Stimulated activated CD8-positive, alpha-beta memory T cell treated with anti-CD3 and anti-CD28 coated beads, Interleukin-15, amount 100 ng/mL, for 1 hour (primary cell): ENCODE measurements around the gene MAPKAPK2.

Experiments used
- DNase-seq: peaks from one replicate; pipeline ENCODE4 v3.0.0-alpha.2; 2020; ENCODE audit warnings: low read depth

The MAPKAPK2 gene

DNA sequence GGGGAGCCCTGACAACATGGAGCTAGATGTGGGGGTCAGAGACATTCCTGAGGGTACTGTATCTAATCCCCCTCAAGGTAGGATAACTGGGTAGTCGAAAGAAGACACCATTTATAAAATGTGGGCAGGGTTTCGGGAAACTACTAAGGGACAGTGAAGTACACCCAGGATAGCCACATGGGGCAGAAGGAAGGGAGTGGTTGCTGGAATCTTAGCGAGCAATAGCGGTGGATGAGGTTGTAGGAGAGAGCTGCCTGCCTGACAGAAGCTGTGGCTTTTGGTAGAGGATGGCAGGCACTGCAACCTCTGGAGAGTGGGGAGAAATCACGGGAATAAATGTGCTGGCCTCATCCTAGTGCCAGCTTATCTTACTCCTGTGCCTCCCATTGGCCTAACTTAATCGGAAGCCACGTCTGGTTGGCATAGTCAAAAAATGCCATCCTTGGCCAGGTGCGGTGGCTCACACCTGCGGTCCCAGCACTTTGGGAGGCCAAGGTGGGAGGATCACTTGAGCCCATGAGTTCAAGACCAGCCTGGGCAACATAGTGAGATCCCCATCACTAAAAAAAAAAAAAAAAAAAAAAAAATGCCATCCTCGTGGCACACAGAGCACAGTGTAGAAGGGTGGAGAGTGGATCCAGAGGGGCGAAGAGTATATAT lies 23.4 kb upstream of the MAPKAPK2 start:
- DNase-seq: no peak

DNA sequence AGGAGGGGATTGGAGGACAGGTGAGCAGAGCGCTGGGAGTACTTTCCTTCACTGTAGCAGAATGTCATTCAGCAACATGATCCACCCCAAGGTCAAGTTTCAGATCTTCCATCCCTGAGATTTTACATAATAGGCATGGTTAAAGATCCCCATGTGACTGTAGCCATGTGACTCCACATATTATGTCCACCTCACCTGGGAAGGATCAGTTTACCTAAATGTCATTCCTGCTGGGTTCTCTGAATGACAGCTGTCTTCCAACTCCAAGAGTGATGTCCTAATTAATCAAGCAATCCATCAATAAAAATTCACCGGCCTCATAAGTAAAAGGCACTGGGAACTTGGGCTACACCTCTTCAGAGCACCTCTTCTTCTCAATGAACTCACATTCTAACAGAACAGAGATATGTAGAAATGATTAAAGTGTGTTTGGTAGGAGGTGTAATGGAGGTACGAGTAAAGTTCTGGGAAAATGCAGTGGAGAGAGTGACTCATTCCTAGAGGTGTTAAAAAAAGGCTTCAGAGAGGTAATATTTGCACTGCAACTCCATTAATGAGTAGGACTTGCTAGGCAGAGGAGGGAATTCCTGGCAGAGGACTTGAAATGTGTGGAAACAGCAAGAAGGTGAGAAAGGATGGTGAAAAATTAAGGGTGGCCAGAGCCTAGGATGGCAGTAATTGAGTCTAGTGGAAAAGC lies 22.2 kb upstream of the MAPKAPK2 start:
- no peak for DNase-seq

DNA sequence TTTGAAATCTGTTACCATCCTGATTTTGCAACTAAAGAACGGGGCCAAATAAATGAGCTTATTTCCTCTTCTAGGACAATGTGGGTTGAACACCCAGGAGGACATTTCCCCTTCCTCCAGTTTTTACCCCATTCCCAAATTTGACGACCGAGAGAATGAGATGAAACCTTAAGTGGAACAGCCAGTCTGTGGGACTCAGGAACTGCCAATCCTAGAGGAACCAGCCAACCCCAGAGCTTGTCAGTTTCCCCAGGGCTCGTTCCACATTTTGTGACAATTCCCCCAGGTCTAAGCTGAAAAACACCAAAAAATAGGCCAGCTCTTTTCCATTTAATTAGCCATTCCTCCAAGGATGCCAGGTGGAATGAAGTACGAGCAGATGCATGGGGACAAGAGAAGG lies 21.3 kb upstream of the MAPKAPK2 start:
- DNase-seq: no peak

DNA sequence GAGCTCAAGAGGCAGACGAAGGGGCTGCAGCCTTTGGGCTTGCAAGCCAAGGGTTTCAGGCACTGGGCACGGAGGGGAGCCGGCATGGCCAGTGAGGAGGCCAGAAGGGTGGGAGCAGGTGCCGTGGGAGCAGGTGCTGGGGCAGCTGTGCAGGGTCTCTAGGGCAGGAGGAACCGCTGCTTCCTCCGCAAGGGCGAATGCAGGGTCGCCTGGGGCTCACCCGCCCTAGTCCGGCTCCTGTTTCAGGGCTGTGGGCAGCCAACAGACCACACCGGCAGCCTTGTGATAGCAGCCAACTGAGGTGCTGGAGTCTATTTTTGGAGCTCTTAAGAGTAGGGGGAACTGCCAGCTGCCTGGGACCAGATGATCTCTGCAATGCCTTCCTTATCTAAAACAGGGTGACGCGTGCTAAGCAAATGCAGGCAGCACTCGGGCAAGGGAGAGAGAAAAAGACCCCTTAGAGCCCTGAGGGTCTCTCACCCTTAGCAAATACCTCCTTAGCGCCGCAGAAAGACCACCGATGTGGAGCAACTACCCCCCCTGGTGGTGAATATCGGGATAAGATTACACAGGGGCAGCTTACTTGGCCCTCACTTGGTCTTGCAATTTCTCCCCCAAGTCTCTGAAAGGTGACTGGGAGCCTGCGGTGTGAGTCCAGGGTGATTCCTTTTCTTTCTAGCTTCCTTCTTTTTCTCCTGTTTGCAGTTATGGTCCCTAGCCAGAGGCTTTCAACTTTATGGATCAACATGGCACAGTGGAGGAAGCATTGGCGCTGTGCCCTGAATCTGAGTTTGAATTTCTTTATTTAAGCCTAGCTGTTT lies 20.7 kb upstream of the MAPKAPK2 start:
- peak; percentile 60 for DNase-seq

DNA sequence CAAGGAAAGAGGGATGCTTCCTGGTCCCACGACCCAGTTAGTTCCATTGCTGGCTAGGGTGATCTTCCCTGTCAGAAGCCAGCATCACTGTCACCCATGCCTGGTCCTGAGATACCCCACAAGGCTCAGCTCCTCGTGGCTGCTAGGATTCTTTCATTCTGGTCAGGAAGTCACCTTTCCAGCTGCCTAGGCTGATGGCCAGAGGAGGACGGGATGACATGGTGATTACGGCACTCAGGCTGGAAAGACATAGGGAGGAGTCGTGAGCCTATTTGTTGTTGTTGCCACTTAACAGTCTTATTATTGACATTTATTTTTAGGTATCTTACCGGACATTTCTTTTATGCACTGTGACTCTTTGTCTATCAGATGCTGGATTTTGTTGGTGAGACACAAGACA lies 20.0 kb upstream of the MAPKAPK2 start:
- no peak for DNase-seq

DNA sequence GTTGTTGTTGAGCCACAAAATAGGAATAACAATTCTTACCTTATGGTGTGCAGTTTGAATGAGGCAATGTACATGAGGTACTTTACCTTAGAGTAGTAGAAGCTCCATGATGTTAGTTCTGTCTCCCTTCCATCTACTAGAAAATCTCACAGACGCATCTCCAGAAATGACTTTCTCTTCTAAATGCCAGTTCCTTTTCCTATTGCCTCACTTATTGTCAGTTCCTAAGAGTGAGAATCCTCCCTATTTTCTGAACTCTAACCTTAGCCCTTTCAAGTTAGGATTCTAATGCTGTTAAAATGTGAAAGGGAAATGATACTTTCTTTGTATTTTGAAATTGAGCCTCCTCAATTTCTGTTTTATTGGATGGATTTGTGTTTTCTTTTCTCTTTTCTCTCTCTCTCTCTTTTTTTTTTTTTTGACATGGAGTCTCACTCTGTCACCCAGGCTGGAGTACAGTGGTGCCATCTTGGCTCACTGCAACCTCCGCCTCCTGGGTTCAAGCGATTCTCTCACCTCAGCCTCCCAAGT lies 18.6 kb upstream of the MAPKAPK2 start:
- no peak for DNase-seq

DNA sequence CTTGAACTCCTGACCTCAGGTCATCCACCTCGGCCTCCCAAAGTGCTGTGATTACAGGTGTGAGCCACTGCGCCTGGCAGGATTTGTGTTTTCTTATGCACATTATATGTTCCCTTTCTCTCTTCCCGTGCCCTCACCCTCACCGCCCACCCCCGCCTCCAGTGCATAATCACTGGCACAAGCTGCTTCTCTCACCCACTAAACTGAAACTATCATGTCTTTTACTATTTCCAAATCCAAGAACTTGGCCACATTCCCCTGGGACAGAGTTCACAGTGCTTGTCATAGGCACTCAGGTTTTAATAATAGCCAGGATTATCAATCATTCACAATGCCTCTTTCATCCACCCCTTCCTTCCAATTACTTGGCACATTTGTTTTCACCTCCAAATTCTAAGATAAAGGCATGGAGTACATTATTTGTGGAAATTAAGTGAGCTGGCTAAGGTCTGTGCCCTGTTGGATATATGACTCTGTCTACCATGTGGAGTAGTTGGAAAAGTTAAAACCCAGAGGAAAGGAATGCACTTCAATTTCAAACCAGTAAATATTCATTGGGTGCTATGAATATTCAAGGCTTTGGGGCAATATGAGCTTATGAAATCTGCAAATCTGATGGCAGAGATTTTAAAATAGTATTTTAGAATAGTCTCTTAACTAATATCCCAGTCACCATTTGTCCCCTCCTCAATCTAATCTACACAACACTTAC lies 17.6 kb upstream of the MAPKAPK2 start:
- no peak for DNase-seq

DNA sequence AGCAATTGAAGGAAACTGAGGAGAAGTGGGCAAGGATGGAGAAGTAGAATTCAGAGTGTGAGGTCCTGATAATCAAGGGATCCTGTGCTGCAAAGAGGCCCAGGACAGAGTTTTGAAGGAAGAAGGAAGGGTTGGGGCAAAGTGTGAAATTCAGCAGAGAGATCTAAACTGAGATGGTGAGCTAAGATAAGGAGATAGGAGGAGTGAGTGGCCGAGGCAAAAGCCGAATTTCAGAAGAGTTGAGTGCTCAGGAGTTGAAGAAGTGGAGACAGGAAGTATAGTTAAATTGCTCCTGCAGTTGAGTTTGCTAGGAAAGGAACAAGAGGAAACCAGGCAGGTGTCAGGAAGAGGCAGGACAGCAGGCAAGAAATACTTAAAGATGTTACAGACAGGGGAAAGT lies 16.4 kb upstream of the MAPKAPK2 start:
- no peak for DNase-seq

DNA sequence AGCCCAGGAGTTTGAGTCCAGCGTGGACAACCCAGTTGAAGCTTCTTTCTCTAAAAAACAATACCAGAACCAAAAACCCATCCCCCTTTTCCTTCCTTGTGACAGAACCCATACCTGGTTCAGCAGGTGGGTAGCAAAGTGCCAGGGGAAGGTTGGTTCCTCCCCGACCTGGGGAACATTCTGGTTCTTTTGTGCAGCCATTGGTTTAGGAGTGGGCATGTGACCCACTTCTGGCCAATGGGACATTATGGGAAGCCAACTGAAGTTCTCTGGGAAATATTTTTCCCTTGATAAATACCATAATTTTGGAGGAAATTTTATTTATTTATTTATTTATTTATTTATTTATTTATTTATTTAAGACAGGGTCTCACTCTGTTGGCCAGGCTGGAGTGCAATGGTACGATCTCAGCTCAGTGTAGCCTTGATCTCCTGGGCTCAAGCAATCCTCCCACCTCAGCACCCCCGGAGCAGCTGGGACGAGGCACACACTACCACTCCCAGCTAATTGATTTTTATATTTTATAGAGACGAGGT lies 15.8 kb upstream of the MAPKAPK2 start:
- DNase-seq: no peak

DNA sequence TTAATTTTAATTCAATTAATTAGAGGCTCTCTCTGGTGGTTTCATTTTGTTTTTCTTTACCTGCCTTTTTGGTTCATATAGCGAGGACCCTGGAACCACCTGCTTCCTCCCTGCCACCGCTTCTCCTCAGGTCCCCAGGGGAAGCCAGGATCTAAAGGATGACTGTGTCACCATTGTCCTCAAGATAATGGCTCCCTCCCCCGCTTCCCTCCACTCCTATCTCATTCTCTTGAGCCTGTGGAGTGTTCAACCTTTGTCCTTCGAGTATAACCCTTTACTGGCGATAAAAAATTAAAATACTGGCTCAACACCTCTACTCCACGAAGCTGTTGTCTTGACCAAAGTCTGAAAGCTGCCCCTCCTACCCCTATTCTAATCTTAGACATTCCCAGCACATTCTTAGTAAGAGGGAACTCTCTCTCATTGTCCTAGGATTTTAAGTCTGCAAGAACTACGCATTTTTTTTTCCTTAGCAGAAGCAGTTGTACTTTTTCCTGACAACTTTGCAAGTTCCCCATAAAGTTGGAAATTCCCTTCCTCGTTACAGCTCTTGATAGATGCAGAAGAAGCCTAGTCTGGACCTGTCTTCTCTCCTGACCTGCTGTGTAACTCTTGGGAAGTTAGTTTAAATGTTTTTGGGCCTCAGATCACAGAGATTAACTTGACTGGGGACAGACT lies 12.6 kb upstream of the MAPKAPK2 start:
- no peak for DNase-seq

DNA sequence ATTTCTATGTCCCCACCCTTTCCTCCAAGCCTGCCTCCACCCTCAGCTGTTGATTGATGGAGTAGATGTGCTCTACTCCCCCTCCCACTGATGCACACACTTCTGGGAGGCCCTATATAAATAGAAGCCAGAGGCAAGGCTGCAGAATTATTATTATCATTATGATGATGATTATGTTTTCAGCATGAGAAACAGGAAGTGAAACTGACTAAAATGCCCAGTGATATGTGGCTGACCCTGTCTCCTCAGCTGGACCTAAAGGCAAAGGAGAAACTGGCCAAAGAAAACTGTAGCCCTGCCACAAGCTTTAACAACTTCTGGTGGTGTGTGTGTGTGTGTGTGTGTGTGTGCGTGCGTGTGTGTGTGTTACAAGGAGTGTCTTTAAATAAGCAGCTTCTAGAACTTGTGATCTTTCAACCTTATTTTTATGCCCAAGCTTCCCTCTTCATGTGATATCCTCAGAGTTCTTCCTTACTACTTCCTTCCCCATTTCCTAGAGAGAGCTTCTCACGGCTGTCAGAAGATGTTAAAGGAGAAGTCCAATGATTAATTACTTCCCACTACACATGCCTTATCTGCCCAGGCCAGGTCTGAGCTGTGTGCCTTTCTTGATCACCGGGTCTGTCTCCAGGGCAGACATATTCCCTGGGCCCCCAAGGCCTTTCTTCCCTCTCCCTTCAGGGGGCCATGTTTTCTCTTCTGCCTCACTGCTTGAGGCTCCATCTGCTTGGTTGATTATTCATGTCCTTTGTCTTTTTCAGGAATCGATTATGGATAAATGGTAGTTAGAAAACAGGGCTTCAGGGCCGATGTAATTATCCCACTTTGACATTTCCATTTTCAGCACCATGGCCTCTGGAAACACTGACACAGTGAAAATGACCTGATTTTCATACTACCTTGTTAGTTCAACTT lies 11.6 kb upstream of the MAPKAPK2 start:
- DNase-seq: no peak

DNA sequence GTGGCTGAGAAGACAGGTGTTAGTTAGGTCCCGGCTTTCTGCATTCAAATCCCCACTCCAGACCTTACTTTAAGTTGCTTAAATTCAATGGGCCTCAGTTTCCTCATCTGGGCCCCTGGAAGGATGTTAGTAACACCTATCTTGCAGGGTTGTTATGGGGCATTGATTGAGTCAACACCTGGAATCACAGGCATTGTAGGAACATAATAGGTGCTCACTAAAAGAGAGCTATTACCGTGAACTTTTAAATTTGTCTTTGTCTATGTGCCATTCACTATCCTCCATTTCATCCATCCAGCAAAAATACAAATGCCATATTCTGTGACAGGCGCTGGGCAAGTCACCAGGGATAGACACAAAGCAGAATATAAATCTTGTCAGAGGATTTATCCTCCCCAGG lies 10.5 kb upstream of the MAPKAPK2 start:
- no peak for DNase-seq

DNA sequence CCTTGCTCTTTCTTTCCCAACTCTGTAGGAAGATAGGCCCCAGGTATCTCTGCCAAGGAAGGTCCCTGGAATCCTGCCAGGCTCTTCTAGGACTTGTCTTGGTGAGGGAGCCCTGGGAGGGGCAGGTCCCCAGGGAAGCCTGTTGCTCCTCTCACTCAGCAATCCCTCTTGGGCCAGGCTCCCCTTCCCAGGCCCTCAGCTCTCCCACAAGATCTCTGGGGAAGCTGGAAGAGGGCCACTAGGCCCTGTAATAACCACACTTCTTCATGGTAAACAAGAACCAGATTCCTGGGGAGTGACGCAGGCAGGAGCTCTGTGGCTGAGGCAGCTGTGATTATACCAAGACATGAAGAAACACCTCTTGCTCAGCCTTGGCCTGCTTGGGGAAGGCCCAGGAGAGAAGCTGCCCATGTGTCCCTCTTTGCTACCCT lies 9.9 kb upstream of the MAPKAPK2 start:
- no peak for DNase-seq

DNA sequence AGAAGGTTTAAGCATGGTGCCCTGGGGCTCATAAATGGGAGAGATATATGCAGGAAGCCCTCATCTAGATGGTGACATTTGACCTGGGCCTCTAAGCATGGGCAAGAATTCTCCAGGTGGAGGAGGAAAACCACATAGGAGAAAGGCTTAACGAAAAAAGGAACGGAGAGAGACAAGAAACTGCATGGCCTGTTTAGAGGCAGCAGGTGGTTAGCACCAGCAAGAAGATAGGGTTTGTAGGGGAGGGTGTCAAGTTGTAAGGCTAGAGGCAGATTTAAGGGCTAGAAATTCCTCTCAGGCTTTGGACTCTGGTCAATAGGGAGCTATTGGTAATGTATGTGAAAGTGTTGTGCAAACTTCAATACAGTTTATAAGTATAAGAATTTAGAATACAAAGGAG lies 8.2 kb upstream of the MAPKAPK2 start:
- no peak for DNase-seq

DNA sequence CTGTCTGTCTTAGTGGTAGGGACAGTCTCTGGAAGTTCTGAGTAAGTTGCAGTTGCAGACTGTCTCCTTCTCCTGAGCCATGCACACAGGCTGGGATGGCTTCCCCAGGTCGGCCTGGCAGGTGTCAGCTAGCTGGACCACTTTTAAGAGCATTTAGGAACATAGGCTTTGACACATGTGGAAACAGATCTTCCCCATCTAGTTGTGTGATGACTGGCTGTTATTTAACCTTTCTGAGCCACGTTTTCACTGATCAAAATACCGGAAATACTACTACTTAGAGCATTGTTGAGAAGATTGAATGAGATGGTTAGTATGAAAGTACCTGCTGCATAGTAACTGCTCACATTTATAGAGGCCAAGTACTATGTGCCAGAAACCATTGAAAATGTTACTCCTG lies 6.2 kb upstream of the MAPKAPK2 start:
- DNase-seq: no peak

DNA sequence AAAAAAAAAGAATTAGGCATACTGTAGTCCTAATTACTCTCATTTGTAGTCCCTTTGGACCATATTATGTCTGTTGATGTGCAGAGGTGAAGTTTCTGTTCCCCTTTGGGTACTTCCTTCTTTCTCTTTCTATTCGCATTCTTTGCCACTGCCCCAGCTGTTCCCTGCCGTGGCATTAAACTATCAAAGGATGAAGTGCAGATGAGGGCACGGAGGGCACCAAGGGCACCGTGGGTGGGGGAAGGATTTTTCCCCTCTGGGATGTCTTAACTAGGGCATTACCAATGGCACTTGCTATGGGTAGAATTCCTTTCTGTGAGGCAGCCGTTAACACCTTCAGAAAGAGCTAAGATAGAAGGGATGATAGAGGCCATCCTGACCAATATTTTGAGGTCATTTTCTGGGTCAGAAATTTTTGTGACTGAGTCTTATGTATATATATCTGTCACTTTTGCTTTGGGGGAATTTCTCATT lies 4.9 kb upstream of the MAPKAPK2 start:
- no peak for DNase-seq

DNA sequence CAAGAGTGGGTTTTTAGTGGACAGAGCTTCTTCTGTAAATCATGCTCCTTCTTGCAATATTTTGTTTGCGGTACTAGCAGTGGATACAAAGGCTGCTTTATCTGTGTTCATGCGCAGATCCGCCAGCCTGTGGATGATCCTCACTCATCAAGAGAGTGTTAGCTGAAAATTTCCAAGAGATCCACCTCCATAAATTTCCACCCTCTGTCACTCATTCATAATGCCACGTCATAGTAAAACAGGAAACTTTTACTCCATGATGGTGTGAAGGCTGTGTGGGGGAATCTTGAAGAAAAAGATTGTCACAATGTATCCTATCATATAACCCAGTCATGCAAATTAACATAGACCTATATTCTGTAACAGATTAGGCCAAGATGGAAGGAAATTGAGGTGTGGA lies 4.4 kb upstream of the MAPKAPK2 start:
- DNase-seq: no peak

DNA sequence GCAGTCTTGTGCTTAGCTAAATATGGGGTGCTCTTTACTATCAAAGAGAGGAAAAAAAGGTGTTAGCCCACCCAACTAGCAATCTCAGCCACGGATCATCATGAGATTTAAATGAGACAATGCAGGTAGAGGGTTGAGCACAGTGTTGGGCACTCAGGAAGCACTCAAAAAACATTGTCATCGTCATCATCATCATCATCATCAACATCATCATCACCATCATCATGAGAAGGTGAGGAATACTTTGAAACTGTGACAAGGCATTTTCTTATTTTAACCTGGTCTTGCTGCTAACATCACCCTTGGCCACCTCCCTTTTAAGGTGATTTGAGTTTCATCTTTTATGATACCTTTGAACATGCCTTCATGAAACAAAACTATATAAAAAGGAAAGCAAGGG lies 3.3 kb upstream of the MAPKAPK2 start:
- DNase-seq: no peak

DNA sequence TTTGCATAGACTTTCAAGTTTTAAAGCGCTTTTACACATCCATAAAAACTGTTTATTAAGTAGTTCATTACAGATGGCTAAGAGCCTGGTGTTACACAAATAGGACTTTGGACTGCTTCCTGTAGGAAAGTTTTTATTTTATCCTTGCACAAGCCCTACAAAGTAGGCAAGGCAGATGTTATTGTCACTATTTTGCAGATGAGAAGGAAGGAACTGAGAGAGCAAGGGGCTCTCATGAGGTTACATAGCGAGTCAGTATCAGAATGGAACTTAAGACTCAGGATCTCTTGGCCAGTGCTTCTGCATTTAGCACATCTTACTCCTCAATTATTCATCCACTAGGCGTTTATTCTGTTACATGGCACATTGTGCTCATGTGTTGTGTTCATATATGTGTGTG lies 2.6 kb upstream of the MAPKAPK2 start:
- DNase-seq: no peak

DNA sequence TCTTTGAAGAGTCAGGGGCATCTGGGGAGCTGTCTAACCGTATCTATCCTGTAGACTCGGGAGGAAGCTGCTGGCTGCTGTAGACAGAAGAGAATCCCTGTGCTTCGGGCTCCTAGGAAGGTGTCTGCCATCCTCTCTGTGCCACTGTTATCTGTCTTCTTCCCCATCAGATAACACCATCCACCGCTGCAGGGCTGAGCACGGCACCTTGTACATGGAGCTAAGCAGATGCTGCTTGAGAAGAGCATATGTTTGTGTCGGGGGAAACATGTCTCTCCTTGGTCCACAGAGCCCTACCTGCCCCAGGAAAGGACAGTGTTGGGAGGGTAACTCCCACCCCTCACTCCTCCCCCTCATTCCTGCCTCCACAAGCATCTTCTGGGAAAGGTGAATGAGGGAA lies 1.4 kb upstream of the MAPKAPK2 start:
- no peak for DNase-seq
